Keratinocyte (primary cell): ENCODE results near the gene ZNF397.

Experiments used
- CTCF ChIP-seq, 3 experiments: IDR thresholded peaks in 1 of 3; conservative IDR thresholded peaks in 1 of 3; optimal IDR thresholded peaks in 1 of 3; 2 replicates in 2 of 3; 3 replicates in 1 of 3; pipeline versions ENCODE3 to v1.5.1; 2011; ENCODE audit warnings: low read length in 3 of 3, mild to moderate bottlenecking in 3 of 3, moderate library complexity in 2 of 3, control low read depth in 1 of 3, inconsistent platforms in 1 of 3; ENCODE audit not compliant: insufficient read depth in 2 of 3; ENCODE audit errors: extremely low read depth in 1 of 3
- EZH2 ChIP-seq: IDR thresholded peaks from one replicate; pipeline ENCODE4 v1.6.1; 2012; ENCODE audit warnings: inconsistent platforms, mild to moderate bottlenecking, low read length, moderate library complexity

DNA sequence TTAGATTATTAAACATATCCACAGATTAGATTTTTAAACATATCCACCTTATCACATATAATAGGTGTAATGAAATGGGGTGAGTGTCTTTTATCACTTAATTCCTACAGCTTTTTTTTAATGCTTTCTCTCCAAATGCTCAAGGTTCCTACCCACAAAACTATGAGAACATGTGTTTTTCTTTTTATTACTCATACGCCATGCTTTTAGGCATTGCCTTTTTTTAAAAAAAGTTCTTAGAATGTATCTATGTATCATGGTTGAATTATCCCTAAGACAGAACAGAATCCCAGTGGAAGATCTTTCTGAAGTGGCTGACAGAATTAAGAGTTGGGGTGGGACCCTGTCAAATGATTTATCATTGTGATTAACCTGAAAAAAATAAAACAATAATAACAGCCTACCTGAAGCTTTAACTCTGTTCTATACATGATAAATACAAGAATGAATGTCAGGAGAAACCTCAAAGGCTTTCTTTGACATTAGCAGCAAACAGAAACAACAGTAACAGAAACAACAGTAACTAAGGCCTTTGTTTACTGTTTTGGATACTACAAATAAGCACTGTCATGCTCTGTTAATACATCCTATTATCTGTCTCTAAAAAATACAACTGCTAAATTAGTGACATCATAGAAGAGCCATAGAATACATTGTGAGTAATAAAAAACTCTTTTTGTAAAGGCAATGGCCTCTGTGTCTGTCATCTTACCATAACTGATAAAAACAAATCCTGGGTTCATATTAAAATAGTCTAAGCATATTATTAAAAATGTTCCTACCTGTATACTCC lies 4.1 kb upstream of the ZNF397 start:
- TF ChIP-seq CTCF (optimal IDR thresholded peaks at IDR 0.05 in 1 of 3, IDR thresholded peaks at IDR 0.05 in 1 of 3, conservative IDR thresholded peaks at IDR 0.05 in 1 of 3; ENCODE audit: extremely low read depth in 1 of 3, insufficient read depth in 2 of 3, low read length in 3 of 3) (no peak), EZH2 (no peak)
